HCT116 (cell line): Measurements from ENCODE around the gene ERBB4. TPM values are rescaled to one million over a fixed set of nuclear protein-coding genes. Genes with fewer than 3 reads are reported as not detected.

ENCODE experiments used
- ATAC-seq: fragments of 200-7000 bp; cut with Tn5 transposase; 2 replicates; pipeline ENCODE4 v1.9.1; 2020; ENCODE audit warnings: mild to moderate bottlenecking, moderate library complexity
- BruUV-seq: library from RNA; stranded (reverse); fragments of 400-500 nt; replicated peaks from 2 replicates; lab custom pipeline; 2021; lab: Mats Ljungman, UMichigan
- CTCF ChIA-PET: fragments of 300-600 bp; sonication (Branson Sonifier 250); formaldehyde crosslinking; loops from one replicate; lab custom pipeline; 2021; ENCODE audit warnings: antibody characterized with exemption; lab: Charles Lee
- POLR2A ChIA-PET: fragments of 300-600, 350-600 bp; sonication (Branson Sonifier 250); formaldehyde crosslinking; loops from one replicate; lab custom pipeline; 2021; ENCODE audit warnings: antibody characterized with exemption; lab: Charles Lee
- RAD21 ChIA-PET, 2 experiments: fragments of 300-600 bp; sonication (Branson Sonifier 250); formaldehyde crosslinking; loops; one replicate each; lab custom pipeline; 2023; ENCODE audit warnings: low total read pairs in 2 of 2; ENCODE audit not compliant: uncharacterized antibody in 2 of 2, unreplicated experiment in 2 of 2, low non-redundant PET in 1 of 2; lab: Charles Lee
- DNase-seq: peaks from one replicate; pipeline ENCODE4 v3.0.0-alpha.2; 2010; ENCODE audit warnings: low read depth, low spot score
- H2AFZ ChIP-seq: fragments of 200-600 bp; shearing (Covaris generic), sonication (generic); 2 replicates; pipeline ENCODE4 v1.6.1; 2017; ENCODE audit warnings: low read depth, mixed run types, mixed read lengths, antibody characterized with exemption, low read length; ENCODE audit not compliant: poor library complexity, severe bottlenecking
- H3K27ac ChIP-seq: 2 replicates; pipeline ENCODE4 v1.5.1; 2012; ENCODE audit warnings: low read depth, low read length
- H3K27me3 ChIP-seq: fragments of 200-600 bp; sonication (generic); 2 replicates; pipeline ENCODE4 v1.6.1; 2016; ENCODE audit warnings: mixed run types, low read length, mixed read lengths; ENCODE audit not compliant: insufficient read depth
- H3K36me3 ChIP-seq, 2 experiments: fragments of 200-500 bp in 1 of 2; fragments of 200-600 bp in 1 of 2; sonication (Bioruptor generic) in 1 of 2; sonication (generic) in 1 of 2; 2 replicates each; pipeline versions ENCODE4 v1.5.1 to v1.6.1; 2014 to 2016; ENCODE audit warnings: low read length in 2 of 2, inconsistent platforms in 1 of 2, mixed read lengths in 1 of 2, mixed run types in 1 of 2; ENCODE audit not compliant: insufficient read depth in 2 of 2, control insufficient read depth in 1 of 2
- H3K4me1 ChIP-seq, 2 experiments: fragments of 200-600 bp in 1 of 2; sonication (generic) in 1 of 2; 2 replicates each; pipeline versions ENCODE4 v1.5.1 to v1.6.1; 2012 to 2017; ENCODE audit warnings: low read length in 2 of 2, inconsistent platforms in 1 of 2, mild to moderate bottlenecking in 1 of 2, mixed read lengths in 1 of 2, mixed run types in 1 of 2, moderate library complexity in 1 of 2; ENCODE audit not compliant: insufficient read depth in 2 of 2, control insufficient read depth in 1 of 2
- H3K4me2 ChIP-seq: fragments of 200-600 bp; sonication (generic); 2 replicates; pipeline ENCODE4 v1.6.1; 2017; ENCODE audit warnings: mixed run types, low read length, mixed read lengths
- H3K4me3 ChIP-seq, 2 experiments: fragments of 200-600 bp in 1 of 2; sonication (generic) in 1 of 2; replicated peaks in 1 of 2; 2 replicates each; pipeline ENCODE4 v1.5.1; 2011 to 2016; ENCODE audit warnings: low read length in 2 of 2, control low read depth in 1 of 2, low read depth in 1 of 2, mild to moderate bottlenecking in 1 of 2, mixed read lengths in 1 of 2, mixed run types in 1 of 2
- H3K79me2 ChIP-seq: fragments of 200-600 bp; sonication (generic); 2 replicates; pipeline ENCODE4 v1.6.1; 2017; ENCODE audit warnings: mild to moderate bottlenecking, mixed run types, low read length, moderate library complexity, mixed read lengths; ENCODE audit not compliant: insufficient read depth
- H3K9ac ChIP-seq: fragments of 200-600 bp; sonication (generic); 2 replicates; pipeline ENCODE4 v1.6.1; 2016; ENCODE audit warnings: low read length, mixed read lengths
- H3K9me2 ChIP-seq: fragments of 200-600 bp; sonication (generic), shearing (Covaris generic); 2 replicates; pipeline ENCODE4 v1.6.1; 2017; ENCODE audit warnings: mixed run types, mild to moderate bottlenecking, moderate library complexity; ENCODE audit not compliant: insufficient read depth
- H3K9me3 ChIP-seq, 2 experiments: fragments of 200-500 bp in 1 of 2; fragments of 200-600 bp in 1 of 2; sonication (Bioruptor generic) in 1 of 2; sonication (generic) in 1 of 2; 2 replicates each; pipeline ENCODE4 v1.6.1; 2014 to 2017; ENCODE audit warnings: low read length in 2 of 2, mixed read lengths in 2 of 2, inconsistent platforms in 1 of 2, low read depth in 1 of 2, mild to moderate bottlenecking in 1 of 2, mixed run types in 1 of 2, moderate library complexity in 1 of 2; ENCODE audit not compliant: control insufficient read depth in 1 of 2, insufficient read depth in 1 of 2
- H4K20me1 ChIP-seq: fragments of 200-600 bp; sonication (generic), shearing (Covaris generic); 2 replicates; pipeline ENCODE4 v1.6.1; 2017; ENCODE audit warnings: mixed run types, mild to moderate bottlenecking, moderate library complexity; ENCODE audit not compliant: insufficient read depth
- ATF3 ChIP-seq: IDR thresholded peaks from 2 replicates; pipeline ENCODE4 v1.6.1; 2012
- CBX3 ChIP-seq: IDR thresholded peaks from 2 replicates; pipeline ENCODE4 v1.6.1; 2012; ENCODE audit warnings: low read depth
- CEBPB ChIP-seq: IDR thresholded peaks from 2 replicates; pipeline ENCODE4 v1.6.1; 2012; ENCODE audit warnings: low read depth
- CTCF ChIP-seq, 3 experiments: fragments of 200-600 bp in 1 of 3; sonication (generic) in 1 of 3; IDR thresholded peaks in 2 of 3; conservative IDR thresholded peaks in 1 of 3; 2 replicates each; pipeline ENCODE4 v1.5.1; 2012 to 2017; ENCODE audit warnings: low read depth in 2 of 3, low read length in 2 of 3, antibody characterized with exemption in 1 of 3, borderline replicate concordance in 1 of 3, control low read depth in 1 of 3, mild to moderate bottlenecking in 1 of 3, mixed read lengths in 1 of 3, mixed run types in 1 of 3, moderate library complexity in 1 of 3; ENCODE audit not compliant: insufficient read depth in 1 of 3
- EGR1 ChIP-seq: IDR thresholded peaks from 2 replicates; pipeline ENCODE4 v1.6.1; 2012; ENCODE audit warnings: low read depth
- EZH2 ChIP-seq: fragments of 200-600 bp; sonication (generic); IDR thresholded peaks from 2 replicates; pipeline ENCODE4 v1.6.1; 2017; ENCODE audit warnings: antibody characterized with exemption, mixed run types
- EZH2phosphoT487 ChIP-seq: fragments of 200-600 bp; IDR thresholded peaks from 2 replicates; pipeline ENCODE4 v1.6.1; 2018; ENCODE audit warnings: antibody characterized with exemption, borderline replicate concordance
- FOSL1 ChIP-seq: IDR thresholded peaks from 2 replicates; pipeline ENCODE4 v1.6.1; 2012; ENCODE audit warnings: low read depth
- JUND ChIP-seq: IDR thresholded peaks from 2 replicates; pipeline ENCODE4 v1.6.1; 2012
- MAX ChIP-seq: IDR thresholded peaks from 2 replicates; pipeline ENCODE4 v1.6.1; 2012
- RAD21 ChIP-seq: IDR thresholded peaks from 2 replicates; pipeline ENCODE4 v1.6.1; 2012; ENCODE audit warnings: low read depth, mild to moderate bottlenecking
- SP1 ChIP-seq: IDR thresholded peaks from 2 replicates; pipeline ENCODE4 v1.6.1; 2012; ENCODE audit warnings: low read depth
- SRF ChIP-seq: IDR thresholded peaks from 2 replicates; pipeline ENCODE4 v1.6.1; 2012; ENCODE audit warnings: low read depth
- TCF7L2 ChIP-seq: IDR thresholded peaks from 2 replicates; pipeline ENCODE4 v1.7.0; 2011; ENCODE audit warnings: borderline replicate concordance, inconsistent platforms; ENCODE audit not compliant: insufficient read depth, insufficient read length; ENCODE audit errors: extremely low read depth
- YY1 ChIP-seq: IDR thresholded peaks from 2 replicates; pipeline ENCODE4 v1.6.1; 2011; ENCODE audit warnings: low read length, low read depth, moderate library complexity, mild to moderate bottlenecking; ENCODE audit not compliant: insufficient replicate concordance; ENCODE audit errors: extremely low read depth
- ZFX ChIP-seq: fragments of 450-650 bp; IDR thresholded peaks from 2 replicates; pipeline ENCODE4 v1.6.1; 2017
- ZNF274 ChIP-seq: fragments of 200-500 bp; sonication (Bioruptor generic); IDR thresholded peaks from 2 replicates; pipeline ENCODE4 v1.6.1; 2014; ENCODE audit warnings: mild to moderate bottlenecking, low read depth, low read length, inconsistent platforms
- intact Hi-C: fragments of 100-400 bp; cut with micrococcal nuclease; formaldehyde crosslinking; loops from 2 replicates; pipeline ENCODE4 v1.10.0; 2022
- total RNA-seq: library from RNA; stranded (reverse); gene quantifications from one replicate; pipeline ENCODE4 v1.2.1, GENCODE V29; 2021; ENCODE audit not compliant: unreplicated experiment

The ERBB4 gene
- total RNA-seq, 1 experiment from 2014 or later, result 0.10 TPM

- no TSS peak for BruUV-seq
- H3K4me1 ChIP-seq, result no peaks in the 10 kb centered on the region
- no peak overlapping the region for H2AFZ ChIP-seq
- ATAC-seq, result no peak
- H3K9me3 ChIP-seq, result no peaks in the 10 kb centered on the region
- DNase-seq, result no peak
- CTCF ChIA-PET, result no interaction called here
- H3K27ac ChIP-seq, result no peak overlapping the region
- no peaks in the 10 kb centered on the region for H4K20me1 ChIP-seq
- RAD21 ChIA-PET, result no interaction called here
- intact Hi-C loops, result no loop called here
- POLR2A ChIA-PET, result no interaction called here
- H3K27me3 ChIP-seq, result no peaks in the 10 kb centered on the region
- H3K9ac ChIP-seq, result no peak overlapping the region
- no peaks in the 10 kb centered on the region for H3K79me2 ChIP-seq
- H3K9me2 ChIP-seq, result no peaks in the 10 kb centered on the region
- H3K36me3 ChIP-seq, result no peaks in the 10 kb centered on the region
- no peak for TF ChIP-seq EGR1
- TF ChIP-seq EZH2phosphoT487, result no peak
- TF ChIP-seq FOSL1, result no peak
- no peak for TF ChIP-seq EZH2
- no peak for TF ChIP-seq MAX
- no peak for TF ChIP-seq CBX3
- no peak for TF ChIP-seq CEBPB
- no peak for TF ChIP-seq RAD21
- no peak for TF ChIP-seq TCF7L2
- TF ChIP-seq ATF3, result no peak
- TF ChIP-seq ZFX, result no peak
- TF ChIP-seq JUND, result no peak
- no peak for TF ChIP-seq CTCF (IDR thresholded peaks at IDR 0.05 in 2 of 3, conservative IDR thresholded peaks at IDR 0.05 in 1 of 3; ENCODE audit: borderline replicate concordance in 1 of 3, insufficient read depth in 1 of 3, low read depth in 2 of 3, low read length in 2 of 3)
- no peak for TF ChIP-seq YY1
- no peak for TF ChIP-seq ZNF274
- no peak for TF ChIP-seq SP1
- no peak for TF ChIP-seq SRF
- no peak overlapping the region for H3K4me2 ChIP-seq
- H3K4me3 ChIP-seq, result no peak overlapping the region
Observed at GRCh38 chr2:211495339-211495738, 1043.3 kb downstream of the ERBB4 start.
